Renal cortex interstitium (tissue), 11 donors: Measurements from ENCODE around the gene UBE2H. TPM values are rescaled to one million over a fixed set of nuclear protein-coding genes. Genes with fewer than 3 reads are reported as not detected.
"Not testable (repeated sequence)": the region's sequence is repeated elsewhere in the genome, so short reads cannot be mapped to it uniquely, and the experiment has no call there.

ENCODE experiments used
- DNase-seq, 11 donors: peaks; one replicate each; pipeline ENCODE4 v3.0.0-alpha.2; 2013; ENCODE audit warnings: low read depth in 9 of 11, low spot score in 4 of 11; ENCODE audit errors: extremely low read depth in 1 of 11
- polyA plus RNA-seq, 3 donors: library from polyadenylated mRNA; unstranded; fragments of 120-200 nt; gene quantifications; one replicate each; pipeline ENCODE4 v1.2.1, GENCODE V29; 2013; ENCODE audit not compliant: insufficient read length in 3 of 3

The UBE2H gene
- polyA plus RNA-seq, 3 donors: 110 to 126 (median 115) TPM

GRCh38 chr7:129860784-129861183, 92.0 kb downstream of the UBE2H start:
- not testable (repeated sequence) for DNase-seq

- DNase-seq: no peak
These were observed 93.6 kb downstream of the UBE2H start for GRCh38 chr7:129859183-129859582.

GRCh38 chr7:129858490-129858889, 94.3 kb downstream of the UBE2H start:
- DNase-seq: no peak

- DNase-seq: no peak
These were observed 95.4 kb downstream of the UBE2H start for GRCh38 chr7:129857313-129857712.

GRCh38 chr7:129855935-129856717, 96.6 kb downstream of the UBE2H start:
- DNase-seq: no peak

- no peak for DNase-seq
These were observed 97.5 kb downstream of the UBE2H start for GRCh38 chr7:129855234-129855673.

GRCh38 chr7:129854401-129854800, 98.4 kb downstream of the UBE2H start:
- DNase-seq: no peak

GRCh38 chr7:129853661-129854268, 99.0 kb downstream of the UBE2H start:
- no peak for DNase-seq

- no peak for DNase-seq
These were observed 101.0 kb downstream of the UBE2H start for GRCh38 chr7:129851809-129852208.

GRCh38 chr7:129851174-129851573, 101.6 kb downstream of the UBE2H start:
- no peak for DNase-seq

GRCh38 chr7:129848436-129848835, 104.3 kb downstream of the UBE2H start:
- no peak for DNase-seq

- DNase-seq: no peak
These were observed 106.8 kb downstream of the UBE2H start for GRCh38 chr7:129845972-129846327.

- no peak for DNase-seq
These were observed 107.4 kb downstream of the UBE2H start for GRCh38 chr7:129845178-129845971.

GRCh38 chr7:129843978-129844840, 108.6 kb downstream of the UBE2H start:
- DNase-seq: no peak

GRCh38 chr7:129843365-129843898, 109.3 kb downstream of the UBE2H start:
- no peak for DNase-seq

- DNase-seq: no peak
These were observed 111.3 kb downstream of the UBE2H start for GRCh38 chr7:129841465-129841864.

- no peak for DNase-seq
These were observed 112.0 kb downstream of the UBE2H start for GRCh38 chr7:129840757-129841156.

GRCh38 chr7:129836983-129837382, 115.8 kb downstream of the UBE2H start:
- no peak for DNase-seq

- no peak for DNase-seq
These were observed 117.2 kb downstream of the UBE2H start for GRCh38 chr7:129835569-129835968.
